Measurements from ENCODE around the gene CAPN15.

Gene CAPN15

DNA sequence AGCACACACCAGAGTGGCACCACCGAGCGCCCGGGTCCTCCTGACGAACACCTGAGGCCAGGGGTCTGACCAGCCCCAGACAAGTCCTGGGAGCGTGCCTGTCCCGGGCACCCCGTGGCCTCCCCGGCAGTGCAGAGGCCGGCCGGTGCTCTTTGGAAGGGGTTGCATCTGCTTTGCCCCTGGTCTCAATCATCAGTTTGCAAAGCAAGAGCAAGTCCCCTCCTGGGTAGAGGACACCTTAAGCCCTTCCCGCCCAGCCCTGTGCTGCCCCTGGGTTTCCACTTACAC, 11.6 kb upstream of the CAPN15 start:
- TF ChIP-seq EP300 (IDR thresholded peaks at IDR 0.05; ENCODE audit: borderline replicate concordance): no peak
- TF ChIP-seq RAD21 (IDR thresholded peaks at IDR 0.05; ENCODE audit: low read depth): no peak
- no peak for TF ChIP-seq TCF12 (IDR thresholded peaks at IDR 0.05; ENCODE audit: low read depth)
- no peak for TF ChIP-seq CEBPB (IDR thresholded peaks at IDR 0.05)
- no peak for TF ChIP-seq ZBTB7A (IDR thresholded peaks at IDR 0.05; ENCODE audit: low read depth)
- TF ChIP-seq, protein P1, sequence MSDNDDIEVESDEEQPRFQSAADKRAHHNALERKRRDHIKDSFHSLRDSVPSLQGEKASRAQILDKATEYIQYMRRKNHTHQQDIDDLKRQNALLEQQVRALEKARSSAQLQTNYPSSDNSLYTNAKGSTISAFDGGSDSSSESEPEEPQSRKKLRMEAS (IDR thresholded peaks at IDR 0.05): no peak
- TF ChIP-seq, protein P2, sequence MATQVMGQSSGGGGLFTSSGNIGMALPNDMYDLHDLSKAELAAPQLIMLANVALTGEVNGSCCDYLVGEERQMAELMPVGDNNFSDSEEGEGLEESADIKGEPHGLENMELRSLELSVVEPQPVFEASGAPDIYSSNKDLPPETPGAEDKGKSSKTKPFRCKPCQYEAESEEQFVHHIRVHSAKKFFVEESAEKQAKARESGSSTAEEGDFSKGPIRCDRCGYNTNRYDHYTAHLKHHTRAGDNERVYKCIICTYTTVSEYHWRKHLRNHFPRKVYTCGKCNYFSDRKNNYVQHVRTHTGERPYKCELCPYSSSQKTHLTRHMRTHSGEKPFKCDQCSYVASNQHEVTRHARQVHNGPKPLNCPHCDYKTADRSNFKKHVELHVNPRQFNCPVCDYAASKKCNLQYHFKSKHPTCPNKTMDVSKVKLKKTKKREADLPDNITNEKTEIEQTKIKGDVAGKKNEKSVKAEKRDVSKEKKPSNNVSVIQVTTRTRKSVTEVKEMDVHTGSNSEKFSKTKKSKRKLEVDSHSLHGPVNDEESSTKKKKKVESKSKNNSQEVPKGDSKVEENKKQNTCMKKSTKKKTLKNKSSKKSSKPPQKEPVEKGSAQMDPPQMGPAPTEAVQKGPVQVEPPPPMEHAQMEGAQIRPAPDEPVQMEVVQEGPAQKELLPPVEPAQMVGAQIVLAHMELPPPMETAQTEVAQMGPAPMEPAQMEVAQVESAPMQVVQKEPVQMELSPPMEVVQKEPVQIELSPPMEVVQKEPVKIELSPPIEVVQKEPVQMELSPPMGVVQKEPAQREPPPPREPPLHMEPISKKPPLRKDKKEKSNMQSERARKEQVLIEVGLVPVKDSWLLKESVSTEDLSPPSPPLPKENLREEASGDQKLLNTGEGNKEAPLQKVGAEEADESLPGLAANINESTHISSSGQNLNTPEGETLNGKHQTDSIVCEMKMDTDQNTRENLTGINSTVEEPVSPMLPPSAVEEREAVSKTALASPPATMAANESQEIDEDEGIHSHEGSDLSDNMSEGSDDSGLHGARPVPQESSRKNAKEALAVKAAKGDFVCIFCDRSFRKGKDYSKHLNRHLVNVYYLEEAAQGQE (IDR thresholded peaks at IDR 0.05; ENCODE audit: low read depth): no peak
- no peak for TF ChIP-seq TAF1 (IDR thresholded peaks at IDR 0.05; ENCODE audit: low read depth)
- no peak for TF ChIP-seq EGR1 (IDR thresholded peaks at IDR 0.05)
- TF ChIP-seq CREB1 (IDR thresholded peaks at IDR 0.05; ENCODE audit: low read depth): no peak
- TF ChIP-seq, protein P3, sequence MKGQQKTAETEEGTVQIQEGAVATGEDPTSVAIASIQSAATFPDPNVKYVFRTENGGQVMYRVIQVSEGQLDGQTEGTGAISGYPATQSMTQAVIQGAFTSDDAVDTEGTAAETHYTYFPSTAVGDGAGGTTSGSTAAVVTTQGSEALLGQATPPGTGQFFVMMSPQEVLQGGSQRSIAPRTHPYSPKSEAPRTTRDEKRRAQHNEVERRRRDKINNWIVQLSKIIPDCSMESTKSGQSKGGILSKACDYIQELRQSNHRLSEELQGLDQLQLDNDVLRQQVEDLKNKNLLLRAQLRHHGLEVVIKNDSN (IDR thresholded peaks at IDR 0.05): no peak
- no peak for TF ChIP-seq NFIC (IDR thresholded peaks at IDR 0.05)
- no peak for TF ChIP-seq TEAD4 (IDR thresholded peaks at IDR 0.05)
- no peak for TF ChIP-seq FOXM1 (IDR thresholded peaks at IDR 0.05; ENCODE audit: borderline replicate concordance, low read depth)
- no peak for TF ChIP-seq YY1 (IDR thresholded peaks at IDR 0.05; ENCODE audit: low read depth)

DNA sequence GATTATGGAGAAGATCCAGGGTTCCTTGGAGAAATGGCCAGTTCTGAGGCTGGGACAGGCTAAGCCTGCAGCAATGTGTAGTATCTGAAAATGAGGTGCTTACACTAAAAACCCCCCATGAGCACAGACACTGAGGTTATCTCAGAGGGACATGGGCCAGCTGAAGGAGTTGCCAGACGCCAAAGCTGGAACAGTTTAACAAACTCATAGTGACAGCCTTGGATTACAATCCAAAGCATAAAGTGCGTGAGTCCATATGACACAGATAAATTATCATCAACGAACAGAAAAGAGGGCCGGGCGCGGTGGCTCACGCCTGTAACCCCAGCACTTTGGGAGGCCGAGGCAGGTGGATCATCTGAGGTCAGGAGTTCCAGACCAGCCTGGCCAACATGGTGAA, 11.2 kb upstream of the CAPN15 start:
- TF ChIP-seq TAF1 (IDR thresholded peaks at IDR 0.05; ENCODE audit: low read depth): no peak
- no peak for TF ChIP-seq YY1 (IDR thresholded peaks at IDR 0.05; ENCODE audit: low read depth)
- TF ChIP-seq NFIC (IDR thresholded peaks at IDR 0.05): no peak
- no peak for TF ChIP-seq TCF12 (IDR thresholded peaks at IDR 0.05; ENCODE audit: low read depth)

DNA sequence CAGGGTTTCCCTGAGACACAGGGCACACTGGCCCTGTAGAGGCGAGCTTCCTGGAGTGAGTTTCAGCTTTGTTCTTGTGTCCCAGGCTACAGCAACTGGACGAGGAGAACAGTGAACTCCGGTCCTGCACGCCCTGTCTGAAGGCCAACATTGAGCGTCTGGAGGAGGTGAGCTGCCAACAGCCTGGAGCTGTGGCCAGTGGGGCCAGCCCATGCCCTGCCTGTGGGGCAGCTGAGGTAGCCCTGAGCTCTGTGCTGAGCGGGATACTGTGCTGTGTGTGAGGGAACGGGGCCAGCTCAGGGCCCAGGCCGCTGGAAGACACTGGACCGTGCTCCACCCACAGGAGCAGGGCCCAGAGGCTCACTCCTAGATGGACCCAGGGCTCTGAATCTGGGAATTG, 8.7 kb upstream of the CAPN15 start:
- TF ChIP-seq YY1 (IDR thresholded peaks at IDR 0.05; ENCODE audit: low read depth) (no peak), ZBTB7A (IDR thresholded peaks at IDR 0.05; ENCODE audit: low read depth) (no peak), TAF1 (IDR thresholded peaks at IDR 0.05; ENCODE audit: low read depth) (no peak), TEAD4 (IDR thresholded peaks at IDR 0.05) (no peak), EP300 (IDR thresholded peaks at IDR 0.05; ENCODE audit: borderline replicate concordance) (no peak), RAD21 (IDR thresholded peaks at IDR 0.05; ENCODE audit: low read depth) (no peak), EGR1 (IDR thresholded peaks at IDR 0.05) (no peak), CREB1 (IDR thresholded peaks at IDR 0.05; ENCODE audit: low read depth) (no peak), TCF12 (IDR thresholded peaks at IDR 0.05; ENCODE audit: low read depth) (no peak)
- TF ChIP-seq, protein P1 (IDR thresholded peaks at IDR 0.05): no peak

DNA sequence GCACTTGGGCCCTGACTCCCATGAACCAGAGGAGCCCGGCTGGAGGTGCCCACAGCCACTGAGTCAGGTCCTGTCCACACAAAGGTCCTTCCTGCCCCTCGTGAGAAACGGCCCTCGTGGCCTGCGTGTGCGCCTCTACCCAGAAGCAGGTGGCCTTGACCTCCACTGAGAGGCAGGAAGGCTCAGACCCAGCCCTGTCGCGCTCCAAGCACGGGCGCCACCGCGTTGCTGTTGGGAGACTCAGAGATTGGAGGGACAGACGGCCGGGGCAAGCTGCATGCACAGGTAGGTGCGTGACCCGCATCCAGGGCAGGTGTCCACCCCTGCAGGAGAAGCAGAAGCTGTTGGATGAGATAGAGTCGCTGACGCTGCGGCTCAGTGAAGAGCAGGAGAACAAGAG, 8.1 kb upstream of the CAPN15 start:
- TF ChIP-seq EGR1 (IDR thresholded peaks at IDR 0.05) (no peak), NFIC (IDR thresholded peaks at IDR 0.05) (no peak), ZBTB7A (IDR thresholded peaks at IDR 0.05; ENCODE audit: low read depth) (no peak), RAD21 (IDR thresholded peaks at IDR 0.05; ENCODE audit: low read depth) (no peak), FOXM1 (IDR thresholded peaks at IDR 0.05; ENCODE audit: borderline replicate concordance, low read depth) (no peak), TAF1 (IDR thresholded peaks at IDR 0.05; ENCODE audit: low read depth) (no peak), YY1 (IDR thresholded peaks at IDR 0.05; ENCODE audit: low read depth) (no peak), TCF12 (IDR thresholded peaks at IDR 0.05; ENCODE audit: low read depth) (no peak), TEAD4 (IDR thresholded peaks at IDR 0.05) (no peak), CREB1 (IDR thresholded peaks at IDR 0.05; ENCODE audit: low read depth) (no peak), EP300 (IDR thresholded peaks at IDR 0.05; ENCODE audit: borderline replicate concordance) (no peak), CEBPB (IDR thresholded peaks at IDR 0.05) (no peak)
- TF ChIP-seq, protein P1 (IDR thresholded peaks at IDR 0.05): no peak
- TF ChIP-seq, protein P2 (IDR thresholded peaks at IDR 0.05; ENCODE audit: low read depth): no peak
- TF ChIP-seq, protein P3 (IDR thresholded peaks at IDR 0.05): no peak

DNA sequence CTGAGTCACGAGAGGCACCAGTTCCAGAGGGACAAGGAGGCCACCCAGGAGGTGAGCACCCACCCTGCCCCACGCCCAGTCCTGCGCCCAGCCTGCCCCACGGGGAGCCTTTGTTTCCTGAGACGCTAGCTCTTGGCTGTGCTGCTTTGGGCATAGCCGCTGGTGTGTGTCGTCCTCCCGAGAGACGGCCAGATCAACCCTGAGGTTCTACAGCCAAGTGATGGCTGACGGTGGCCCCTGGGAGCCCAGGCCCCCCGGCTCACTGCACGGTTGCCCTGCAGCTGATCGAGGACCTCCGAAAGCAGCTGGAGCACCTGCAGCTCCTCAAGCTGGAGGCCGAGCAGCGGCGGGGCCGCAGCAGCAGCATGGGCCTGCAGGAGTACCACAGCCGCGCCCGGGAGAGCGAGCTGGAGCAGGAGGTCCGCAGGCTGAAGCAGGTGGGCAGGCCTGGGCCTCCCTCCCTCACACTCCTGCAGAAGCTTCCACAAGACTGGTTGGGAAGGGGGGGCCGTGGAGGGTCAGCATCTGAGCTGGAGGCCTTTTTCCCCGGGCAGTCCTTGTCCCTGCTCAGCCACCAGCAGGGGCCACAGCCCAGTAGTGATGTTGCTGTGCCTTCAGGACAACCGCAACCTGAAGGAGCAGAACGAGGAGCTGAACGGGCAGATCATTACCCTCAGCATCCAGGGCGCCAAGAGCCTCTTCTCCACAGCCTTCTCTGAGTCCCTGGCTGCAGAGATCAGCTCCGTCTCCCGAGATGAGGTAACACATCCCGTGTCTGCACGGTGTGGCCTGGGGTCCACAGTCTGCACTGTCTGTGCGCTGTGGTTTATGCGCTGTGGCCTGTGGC, 7.4 kb upstream of the CAPN15 start:
- no peak for TF ChIP-seq EGR1 (IDR thresholded peaks at IDR 0.05)
- TF ChIP-seq, protein P3 (IDR thresholded peaks at IDR 0.05): no peak
- no peak for TF ChIP-seq CREB1 (IDR thresholded peaks at IDR 0.05; ENCODE audit: low read depth)
- TF ChIP-seq YY1 (IDR thresholded peaks at IDR 0.05; ENCODE audit: low read depth): no peak
- TF ChIP-seq FOXM1 (IDR thresholded peaks at IDR 0.05; ENCODE audit: borderline replicate concordance, low read depth): no peak
- no peak for TF ChIP-seq ZBTB7A (IDR thresholded peaks at IDR 0.05; ENCODE audit: low read depth)
- no peak for TF ChIP-seq TEAD4 (IDR thresholded peaks at IDR 0.05)
- no peak for TF ChIP-seq NFIC (IDR thresholded peaks at IDR 0.05)
- TF ChIP-seq TCF12 (IDR thresholded peaks at IDR 0.05; ENCODE audit: low read depth): no peak
- TF ChIP-seq RAD21 (IDR thresholded peaks at IDR 0.05; ENCODE audit: low read depth): no peak
- TF ChIP-seq, protein P1 (IDR thresholded peaks at IDR 0.05): no peak
- TF ChIP-seq, protein P2 (IDR thresholded peaks at IDR 0.05; ENCODE audit: low read depth): no peak
- no peak for TF ChIP-seq TAF1 (IDR thresholded peaks at IDR 0.05; ENCODE audit: low read depth)

All from Ishikawa (cell line).